Measurements from ENCODE around the gene RNLS.
"Not testable (repeated sequence)": the region's sequence is repeated elsewhere in the genome, so short reads cannot be mapped to it uniquely, and the experiment has no call there.

RNLS gene

GRCh38 chr10:88523739-88524400 is 59.2 kb downstream of the RNLS start:
- no peak for DNase-seq (ENCODE audit: low read depth, low spot score)

GRCh38 chr10:88522715-88523114 is 60.4 kb downstream of the RNLS start:
- DNase-seq (ENCODE audit: low read depth, low spot score), result no peak

GRCh38 chr10:88521791-88522190 is 61.3 kb downstream of the RNLS start:
- DNase-seq (ENCODE audit: low read depth, low spot score), result no peak

DNA sequence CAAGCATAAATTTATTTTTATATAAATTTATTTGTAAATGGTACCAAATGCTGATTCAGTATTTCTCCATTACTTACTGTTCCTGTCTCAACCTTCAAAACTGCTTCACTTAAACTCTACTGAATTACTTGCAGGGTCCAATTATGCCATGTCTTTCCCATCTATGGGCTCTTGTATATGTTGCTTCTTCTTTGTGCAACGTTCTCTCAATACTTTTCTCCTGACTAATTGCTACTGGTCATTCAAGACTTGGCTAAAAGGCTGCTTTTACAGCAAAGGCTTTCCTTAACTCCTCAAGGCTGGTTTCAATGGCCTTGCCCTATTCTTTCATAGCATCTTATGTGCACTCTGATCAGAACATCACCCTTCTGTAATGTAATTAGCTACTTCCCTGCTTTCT is 67.9 kb downstream of the RNLS start:
- DNase-seq (ENCODE audit: low read depth, low spot score), result no peak

- DNase-seq (ENCODE audit: low read depth, low spot score), result no peak
Observed at GRCh38 chr10:88512599-88512998, 70.5 kb downstream of the RNLS start.

DNA sequence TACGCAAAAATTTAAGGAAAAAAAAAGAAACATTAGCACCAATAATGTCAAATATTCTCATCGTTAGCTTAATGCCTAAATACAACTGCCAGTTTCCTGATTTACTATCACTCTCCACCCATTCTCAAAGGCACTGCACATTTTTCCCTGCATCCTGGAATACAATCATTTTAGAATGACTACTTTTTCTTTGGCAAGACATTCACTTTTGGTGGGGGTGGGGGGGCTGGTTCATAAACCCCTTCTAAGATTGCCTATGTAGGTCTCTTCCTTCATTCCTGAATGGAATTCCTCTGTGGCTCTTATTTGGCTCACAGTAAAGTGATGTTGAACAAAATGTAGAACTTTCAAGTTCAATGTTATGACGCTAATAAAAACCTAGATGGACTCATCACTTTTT is 74.3 kb downstream of the RNLS start:
- DNase-seq (ENCODE audit: low read depth, low spot score), result no peak

- no peak for DNase-seq (ENCODE audit: low read depth, low spot score)
Observed at GRCh38 chr10:88507826-88508453, 75.2 kb downstream of the RNLS start.

DNA sequence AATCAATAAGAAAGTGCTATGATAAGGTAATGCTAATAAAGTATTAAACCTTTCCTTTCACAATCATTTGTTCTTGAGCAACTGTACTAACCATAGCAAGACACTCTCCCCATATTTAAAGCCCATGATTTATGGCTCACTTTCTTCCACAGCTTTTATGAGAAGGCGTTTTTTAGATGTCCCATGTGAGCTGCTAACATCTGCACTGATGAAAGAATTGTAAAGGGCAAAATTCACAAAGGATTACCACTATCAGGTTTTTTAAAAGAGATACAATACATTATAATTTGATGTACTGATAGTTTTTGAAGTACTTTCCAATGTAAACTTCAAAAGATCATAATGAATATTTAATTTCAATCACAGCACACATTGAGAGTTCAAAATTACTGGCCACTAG is 75.7 kb downstream of the RNLS start:
- DNase-seq (ENCODE audit: low read depth, low spot score), result no peak

- no peak for DNase-seq (ENCODE audit: low read depth, low spot score)
Observed at GRCh38 chr10:88505680-88506215, 77.4 kb downstream of the RNLS start.

DNA sequence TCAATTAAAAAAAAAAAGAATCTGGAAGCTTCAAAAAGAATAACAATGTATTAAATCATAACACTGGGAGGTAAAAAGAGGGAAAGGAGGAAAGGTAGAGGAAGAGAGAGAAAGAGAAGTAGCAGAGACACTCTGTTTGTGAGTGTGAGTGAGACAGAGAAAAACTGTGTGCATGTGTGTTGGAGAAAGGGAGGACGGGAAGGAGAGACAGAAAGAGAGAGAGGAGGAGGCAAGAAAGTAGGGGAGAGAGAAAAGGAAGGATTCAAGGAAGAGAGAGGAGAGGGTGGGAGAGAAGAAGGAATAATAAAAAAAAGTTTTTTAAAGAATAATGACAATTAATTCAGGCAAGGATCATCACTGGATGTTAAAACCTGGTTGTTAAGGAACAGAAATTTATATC is 77.9 kb downstream of the RNLS start:
- no peak for DNase-seq (ENCODE audit: low read depth, low spot score)

GRCh38 chr10:88500656-88501055 is 82.5 kb downstream of the RNLS start:
- no peak for DNase-seq (ENCODE audit: low read depth, low spot score)

GRCh38 chr10:88499569-88500470 is 83.3 kb downstream of the RNLS start:
- no peak for DNase-seq (ENCODE audit: low read depth, low spot score)

DNA sequence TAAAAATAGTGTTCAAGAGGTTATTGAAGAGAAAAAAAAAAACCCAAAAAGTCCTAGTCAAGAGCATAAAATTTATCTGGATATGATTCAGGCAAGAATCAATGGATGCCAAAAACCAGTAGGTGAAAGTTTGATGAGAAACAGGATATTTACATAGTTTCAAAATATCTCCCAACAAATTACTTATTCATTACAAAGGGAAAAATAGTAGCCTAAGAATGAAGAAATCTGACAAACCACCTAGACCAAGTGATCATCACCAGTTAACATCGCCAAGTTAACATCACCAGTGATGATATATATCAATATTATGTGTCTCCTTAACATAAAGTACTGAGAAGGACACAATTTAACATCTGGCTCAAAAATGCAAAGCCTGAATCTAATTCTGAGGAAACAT is 85.2 kb downstream of the RNLS start:
- DNase-seq (ENCODE audit: low read depth, low spot score), result no peak

DNA sequence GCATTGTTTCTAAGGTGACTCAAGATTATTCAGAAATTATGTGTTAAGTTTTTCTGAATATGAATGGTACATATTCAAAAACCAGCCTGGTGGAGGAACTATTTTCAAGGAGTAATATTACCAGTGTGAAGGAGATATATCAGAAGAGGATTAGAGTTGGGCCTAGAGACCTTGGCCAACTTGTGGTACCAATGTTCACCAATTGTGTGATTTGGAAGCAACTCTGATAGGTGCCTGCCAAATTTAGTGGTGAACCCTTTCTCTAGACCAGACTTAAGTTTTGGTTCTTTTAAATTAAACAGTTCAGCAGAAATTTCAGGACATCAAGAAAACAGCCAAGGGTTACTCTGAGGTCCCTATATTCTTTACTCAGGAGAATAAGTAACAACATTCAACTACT is 88.6 kb downstream of the RNLS start:
- no peak for DNase-seq (ENCODE audit: low read depth, low spot score)

DNA sequence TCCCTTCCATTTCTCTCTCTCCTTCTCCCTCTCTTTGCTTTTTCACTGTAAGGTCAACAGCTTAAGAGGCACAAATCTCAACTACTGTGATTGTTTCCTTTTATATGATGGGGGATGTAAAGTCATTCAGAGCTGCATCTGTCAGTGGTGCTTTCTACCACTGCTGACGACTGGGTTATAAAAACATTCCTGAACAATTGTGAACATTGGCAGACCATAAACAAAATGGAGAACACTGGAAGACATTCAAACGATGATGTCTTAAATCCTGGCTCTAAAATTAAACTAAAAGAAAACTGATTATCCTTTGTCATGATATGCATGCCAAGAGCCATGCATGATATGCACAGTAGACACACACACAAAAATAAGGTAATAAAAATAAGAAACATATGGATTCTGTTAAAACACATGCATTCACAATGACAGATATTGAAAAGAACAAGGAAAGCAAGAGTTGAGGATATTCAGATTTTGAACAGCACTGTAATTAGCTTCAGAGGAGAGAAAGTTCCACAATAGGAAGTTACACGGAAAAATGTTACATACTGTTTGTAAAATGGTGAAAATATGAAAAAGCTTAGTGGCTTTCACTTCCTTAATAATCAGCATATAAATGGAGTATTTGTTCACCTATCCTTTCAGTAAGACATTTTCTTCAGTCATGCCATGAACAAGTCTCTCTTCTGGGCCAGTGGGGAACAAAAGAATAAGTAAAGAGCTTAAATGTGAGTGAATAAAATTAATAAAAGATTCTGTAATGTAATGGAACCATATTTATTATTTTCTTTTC is 89.2 kb downstream of the RNLS start:
- DNase-seq (ENCODE audit: low read depth, low spot score), result no peak

DNA sequence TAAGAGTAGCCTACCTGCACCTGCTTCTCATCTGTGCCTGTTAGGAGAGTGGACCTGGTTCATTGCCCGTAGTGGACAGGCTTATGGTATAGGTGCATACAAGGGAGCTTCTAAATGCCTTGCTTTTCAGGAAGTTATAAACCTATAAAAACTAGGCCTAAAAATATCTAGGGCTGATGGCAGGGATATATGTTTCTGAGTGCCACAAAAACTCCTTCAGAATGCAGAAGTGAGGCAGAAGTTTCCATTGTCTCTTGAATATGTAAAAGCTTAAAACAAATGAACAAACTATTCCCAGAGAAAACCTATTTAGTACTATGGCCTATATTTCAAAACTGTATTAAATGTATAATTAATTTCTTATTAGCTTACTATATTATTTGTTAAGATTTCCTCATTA is 91.8 kb downstream of the RNLS start:
- DNase-seq (ENCODE audit: low read depth, low spot score), result no peak

DNA sequence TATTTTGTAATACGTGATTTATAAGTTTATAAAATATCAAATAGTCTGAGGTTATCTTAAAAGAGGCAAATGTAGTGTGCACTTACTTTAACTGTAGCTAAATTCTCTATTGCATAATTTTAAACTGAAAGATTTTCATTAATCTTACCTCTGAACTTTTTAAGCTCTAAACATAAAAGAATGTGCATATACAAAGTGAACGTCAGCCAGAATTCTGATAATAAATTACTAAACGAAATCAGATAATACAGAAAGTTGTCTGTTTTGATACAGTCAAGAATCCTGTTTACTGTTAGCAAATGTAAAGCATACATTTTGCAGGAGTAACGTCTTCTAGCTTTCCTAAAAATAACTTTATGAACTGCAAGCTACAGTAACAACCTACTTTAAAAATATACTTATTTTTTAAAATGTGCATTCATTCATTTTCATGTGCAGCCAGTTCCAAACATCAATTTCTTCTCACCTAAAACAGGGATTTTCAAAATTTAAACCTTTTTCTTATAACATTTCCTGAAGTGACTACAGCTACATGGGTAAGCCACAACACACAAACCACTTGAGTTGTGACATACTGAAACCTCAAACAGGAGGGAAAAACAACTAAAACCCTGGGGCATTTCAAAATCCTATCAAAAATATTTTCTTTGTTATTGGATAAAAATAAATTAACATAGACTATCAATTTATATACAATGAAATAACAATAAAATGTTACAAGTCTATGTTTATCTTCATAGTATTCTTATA is 92.7 kb downstream of the RNLS start:
- no peak for DNase-seq (ENCODE audit: low read depth, low spot score)

- DNase-seq (ENCODE audit: low read depth, low spot score), result no peak
Observed at GRCh38 chr10:88489107-88489506, 94.0 kb downstream of the RNLS start.

DNA sequence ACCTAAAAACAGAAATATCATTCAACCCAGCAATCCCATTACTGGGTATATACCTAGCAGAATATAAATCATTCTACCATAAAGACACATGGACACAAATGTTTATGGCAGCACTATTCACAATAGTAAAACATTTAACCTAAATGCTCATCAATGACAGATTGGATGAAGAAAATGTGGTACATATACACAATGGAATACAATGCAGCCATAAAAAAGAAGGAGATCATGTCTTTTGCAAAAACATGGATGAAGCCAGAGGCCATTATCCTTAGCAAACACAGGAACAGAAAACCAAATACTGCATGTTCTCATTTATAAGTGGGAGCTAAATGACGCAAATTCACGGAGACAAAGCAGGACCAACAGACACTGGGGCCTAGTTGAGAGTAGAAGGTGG is 96.3 kb downstream of the RNLS start:
- DNase-seq (ENCODE audit: low read depth, low spot score), result not testable (repeated sequence)

DNA sequence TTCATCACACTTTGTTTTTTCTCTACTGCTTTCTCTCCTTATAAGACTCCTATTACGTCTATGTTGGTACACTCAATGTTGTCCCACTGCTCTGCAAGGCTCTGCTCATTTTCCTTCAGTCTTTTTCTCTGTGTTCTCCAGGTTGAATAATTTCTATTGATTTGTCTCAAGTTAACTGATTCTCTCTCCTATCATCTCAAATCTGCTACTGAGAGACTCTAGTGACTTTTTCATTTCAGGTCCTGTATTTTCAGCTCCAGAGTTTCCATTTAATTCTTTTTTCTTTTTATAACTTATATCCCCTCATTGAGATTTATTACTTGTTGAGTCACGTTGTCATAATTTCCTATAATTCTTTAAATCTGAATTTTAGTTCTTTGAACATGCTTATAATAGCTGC is 100.9 kb downstream of the RNLS start:
- DNase-seq (ENCODE audit: low read depth, low spot score), result no peak

DNA sequence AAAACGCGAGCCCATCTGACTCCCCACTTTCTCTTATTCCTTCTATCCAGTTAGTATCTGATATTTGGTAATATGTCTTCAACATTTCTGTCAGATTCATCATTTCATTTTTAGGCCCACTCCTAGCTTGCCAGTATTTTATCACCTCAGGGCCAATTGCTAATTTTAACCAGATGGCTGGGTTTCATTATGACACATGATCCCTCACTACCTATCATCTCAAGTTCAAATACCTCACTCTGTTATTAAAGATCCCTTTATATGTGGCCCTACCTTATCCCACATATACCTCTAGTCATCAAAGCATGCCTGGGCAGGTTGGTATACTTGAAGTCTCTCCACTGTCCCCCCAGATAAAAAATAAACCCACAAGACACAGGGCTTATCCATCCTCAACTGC is 104.9 kb downstream of the RNLS start:
- no peak for DNase-seq (ENCODE audit: low read depth, low spot score)
